BLaER1 treated with 17β-estradiol and CSF1 and Interleukin-3, amounts not matched to agents 10 nM and 100 nM (cell line): ENCODE measurements around the gene ALDH1L1.

Source experiments
- H3K27ac ChIP-seq, 11 experiments: shearing (Covaris generic); formaldehyde crosslinking; 2 replicates each; pipeline ENCODE4 v1.8.1; 2022
- H3K27me3 ChIP-seq, 11 experiments: shearing (Covaris generic); formaldehyde crosslinking; 2 replicates each; pipeline ENCODE4 v1.8.1; 2022
- H3K36me3 ChIP-seq, 11 experiments: shearing (Covaris generic); formaldehyde crosslinking; 2 replicates each; pipeline ENCODE4 v1.8.1; 2022
- H3K4me1 ChIP-seq, 10 experiments: shearing (Covaris generic); formaldehyde crosslinking; 2 replicates each; pipeline ENCODE4 v1.8.1; 2022
- H3K4me2 ChIP-seq, 11 experiments: shearing (Covaris generic); formaldehyde crosslinking; 2 replicates each; pipeline ENCODE4 v1.8.1; 2022
- H3K4me3 ChIP-seq, 10 experiments: shearing (Covaris generic); formaldehyde crosslinking; 2 replicates each; pipeline ENCODE4 v1.8.1; 2022
- H3K9ac ChIP-seq, 11 experiments: shearing (Covaris generic); formaldehyde crosslinking; 2 replicates each; pipeline ENCODE4 v1.8.1; 2022
- H3K9me3 ChIP-seq, 11 experiments: shearing (Covaris generic); formaldehyde crosslinking; replicated peaks in 1 of 11; 2 replicates each; pipeline ENCODE4 v1.8.1; 2022
- H4K20me1 ChIP-seq, 11 experiments: shearing (Covaris generic); formaldehyde crosslinking; 2 replicates each; pipeline ENCODE4 v1.8.1; 2022
- Cebpa-rat ChIP-seq, 11 experiments: shearing (Covaris generic); IDR thresholded peaks; 2 replicates each; pipeline ENCODE4 v1.8.1; 2022

Gene ALDH1L1

DNA sequence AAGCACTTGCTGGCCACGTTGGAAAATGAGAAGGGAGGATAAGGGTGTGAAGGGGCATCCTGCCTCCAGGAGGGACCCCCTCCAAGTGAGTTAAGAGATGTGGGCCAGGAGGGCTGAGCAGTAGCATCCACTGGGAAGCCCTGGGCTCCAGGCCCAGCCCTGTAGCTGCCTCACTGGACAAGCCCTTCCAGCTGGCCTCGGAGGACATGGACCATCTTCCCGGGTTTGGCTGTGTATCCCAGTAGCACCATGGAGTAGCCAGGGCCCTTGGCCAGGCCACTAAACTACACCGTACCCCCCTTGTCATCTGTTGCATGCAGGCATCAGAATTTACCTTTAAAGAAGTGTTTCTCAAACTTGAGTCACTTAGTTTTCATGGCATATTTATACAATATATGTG is 29.4 kb upstream of the ALDH1L1 start:
- Histone ChIP-seq H3K4me2 (peak overlapping the region; percentile 55 to 79 (median 72); a peak in 20 of 22 replicates), H4K20me1 (no peaks in the 10 kb centered on the region), H3K4me3 (no peak overlapping the region), H3K9me3 (peaks cover 11 to 38% (median 25%) of the 10 kb centered on the region in 11 experiments; a peak in 20 of 22 replicates), H3K4me1 (peaks cover 15 to 30% (median 19%) of the 10 kb centered on the region in 10 experiments), H3K9ac (no peak overlapping the region), H3K36me3 (no peaks in the 10 kb centered on the region), H3K27ac (no peak overlapping the region), H3K27me3 (peaks cover 35 to 44% (median 42%) of the 10 kb centered on the region in 11 experiments)
- no peak for TF ChIP-seq Cebpa-rat (IDR thresholded peaks at IDR 0.05)

GRCh38 chr3:126208606-126209256 is 28.3 kb upstream of the ALDH1L1 start:
- Histone ChIP-seq H3K36me3 (no peaks in the 10 kb centered on the region), H3K27me3 (peaks cover 25 to 34% (median 32%) of the 10 kb centered on the region in 11 experiments), H3K9ac (no peak overlapping the region), H4K20me1 (no peaks in the 10 kb centered on the region), H3K27ac (peak overlapping the region in 2 of 11 experiments; percentile 15 to 16; a peak in 3 of 22 replicates), H3K9me3 (peaks cover 7 to 33% (median 22%) of the 10 kb centered on the region in 11 experiments; a peak in 20 of 22 replicates), H3K4me1 (peaks cover 15 to 30% (median 19%) of the 10 kb centered on the region in 10 experiments), H3K4me2 (peak overlapping the region; percentile 55 to 79 (median 72)), H3K4me3 (no peak overlapping the region)
- TF ChIP-seq Cebpa-rat (IDR thresholded peaks at IDR 0.05): no peak; a peak in 1 of 22 replicates

GRCh38 chr3:126208182-126208581 is 27.8 kb upstream of the ALDH1L1 start:
- Histone ChIP-seq H3K9ac (no peak overlapping the region), H3K36me3 (no peaks in the 10 kb centered on the region), H4K20me1 (no peaks in the 10 kb centered on the region), H3K4me1 (peaks cover 15 to 30% (median 19%) of the 10 kb centered on the region in 10 experiments), H3K27ac (peak overlapping the region in 1 of 11 experiments; percentile 15; a peak in 1 of 22 replicates), H3K4me3 (no peak overlapping the region), H3K27me3 (peaks cover 19 to 28% (median 26%) of the 10 kb centered on the region in 11 experiments), H3K4me2 (peak overlapping the region; percentile 55 to 79 (median 72); a peak in 18 of 22 replicates), H3K9me3 (peaks cover 1 to 27% (median 16%) of the 10 kb centered on the region in 11 experiments; a peak in 20 of 22 replicates)
- no peak for TF ChIP-seq Cebpa-rat (IDR thresholded peaks at IDR 0.05)

- no peak for TF ChIP-seq Cebpa-rat (IDR thresholded peaks at IDR 0.05)
- H3K9ac ChIP-seq: no peak overlapping the region
Measured at GRCh38 chr3:126207166-126207565, 26.8 kb upstream of the ALDH1L1 start.

GRCh38 chr3:126205717-126206655 is 25.6 kb upstream of the ALDH1L1 start:
- Histone ChIP-seq H3K27ac (no peak overlapping the region), H3K27me3 (peaks cover 0 to 6% (median 4%) of the 10 kb centered on the region in 11 experiments; a peak in 10 of 22 replicates), H4K20me1 (no peaks in the 10 kb centered on the region), H3K9me3 (peaks cover 0 to 10% (median 5%) of the 10 kb centered on the region in 11 experiments; a peak in 3 of 22 replicates), H3K9ac (no peak overlapping the region), H3K36me3 (no peaks in the 10 kb centered on the region), H3K4me1 (peaks cover 15 to 30% (median 19%) of the 10 kb centered on the region in 10 experiments), H3K4me2 (peak overlapping the region in 1 of 11 experiments; percentile 8; a peak in 2 of 22 replicates), H3K4me3 (no peak overlapping the region)
- no peak for TF ChIP-seq Cebpa-rat (IDR thresholded peaks at IDR 0.05)

More at GRCh38 chr3:126207166-126207565, 26.8 kb upstream of the ALDH1L1 start:
- Histone ChIP-seq H3K4me3 (no peak overlapping the region), H3K9me3 (peaks cover 0 to 20% (median 8%) of the 10 kb centered on the region in 11 experiments; a peak in 7 of 22 replicates), H3K36me3 (no peaks in the 10 kb centered on the region), H4K20me1 (no peaks in the 10 kb centered on the region), H3K27me3 (peaks cover 9 to 18% (median 16%) of the 10 kb centered on the region in 11 experiments), H3K27ac (no peak overlapping the region), H3K4me1 (peaks cover 15 to 30% (median 19%) of the 10 kb centered on the region in 10 experiments), H3K4me2 (no peak overlapping the region)

- Histone ChIP-seq H3K9me3 (peaks cover under 1 to 8% (median 5%) of the 10 kb centered on the region in 11 experiments; a peak in 14 of 22 replicates), H3K27ac (no peak overlapping the region), H3K4me3 (no peak overlapping the region), H3K4me2 (no peak overlapping the region), H3K9ac (no peak overlapping the region), H4K20me1 (no peaks in the 10 kb centered on the region), H3K4me1 (peaks cover 0 to 7% (median 0%) of the 10 kb centered on the region in 10 experiments; a peak in 1 of 20 replicates), H3K36me3 (no peaks in the 10 kb centered on the region), H3K27me3 (no peaks in the 10 kb centered on the region)
- TF ChIP-seq Cebpa-rat (IDR thresholded peaks at IDR 0.05): no peak
Measured at GRCh38 chr3:126202680-126203079, 22.3 kb upstream of the ALDH1L1 start.

DNA sequence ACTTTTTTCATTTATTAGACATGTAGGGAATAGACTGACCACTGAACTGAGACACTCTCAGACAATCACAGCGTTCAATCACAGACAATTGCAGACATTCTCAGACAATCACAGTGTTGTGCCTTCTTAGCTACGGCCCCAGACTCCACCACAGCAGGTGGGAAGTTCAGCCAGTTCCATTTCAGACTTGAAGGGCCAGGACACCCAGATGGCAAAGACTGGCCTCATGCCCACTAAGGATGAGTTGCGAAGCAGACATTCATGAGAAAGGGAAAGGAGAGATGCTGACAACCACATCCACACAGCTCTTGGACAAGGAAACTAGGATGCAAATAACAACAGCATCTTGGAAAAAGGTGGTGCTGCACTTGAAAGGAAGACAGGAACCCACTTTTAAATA is 21.9 kb upstream of the ALDH1L1 start:
- Histone ChIP-seq H3K9me3 (peaks cover 4 to 12% (median 8%) of the 10 kb centered on the region in 11 experiments; a peak in 18 of 22 replicates), H4K20me1 (no peaks in the 10 kb centered on the region), H3K4me1 (peaks cover 0 to 7% (median 0%) of the 10 kb centered on the region in 10 experiments; a peak in 1 of 20 replicates), H3K4me3 (no peak overlapping the region), H3K36me3 (no peaks in the 10 kb centered on the region), H3K27me3 (no peaks in the 10 kb centered on the region), H3K9ac (no peak overlapping the region), H3K27ac (no peak overlapping the region), H3K4me2 (no peak overlapping the region)
- TF ChIP-seq Cebpa-rat (IDR thresholded peaks at IDR 0.05): no peak

GRCh38 chr3:126201168-126201567 is 20.8 kb upstream of the ALDH1L1 start:
- no peak for TF ChIP-seq Cebpa-rat (IDR thresholded peaks at IDR 0.05)
- no peaks in the 10 kb centered on the region for H3K36me3 ChIP-seq
- H3K9ac ChIP-seq: no peak overlapping the region
- H3K27ac ChIP-seq: no peak overlapping the region
- no peak overlapping the region for H3K4me2 ChIP-seq
- H3K4me3 ChIP-seq: no peak overlapping the region
- H4K20me1 ChIP-seq: no peaks in the 10 kb centered on the region
- H3K27me3 ChIP-seq: no peaks in the 10 kb centered on the region
- peaks cover 16 to 23% (median 19%) of the 10 kb centered on the region in 11 experiments; a peak in 21 of 22 replicates for H3K9me3 ChIP-seq
- peaks cover 0 to 1% (median 0%) of the 10 kb centered on the region in 10 experiments; a peak in 1 of 20 replicates for H3K4me1 ChIP-seq
